ENCODE data around the gene CDH7.

The CDH7 gene

DNA sequence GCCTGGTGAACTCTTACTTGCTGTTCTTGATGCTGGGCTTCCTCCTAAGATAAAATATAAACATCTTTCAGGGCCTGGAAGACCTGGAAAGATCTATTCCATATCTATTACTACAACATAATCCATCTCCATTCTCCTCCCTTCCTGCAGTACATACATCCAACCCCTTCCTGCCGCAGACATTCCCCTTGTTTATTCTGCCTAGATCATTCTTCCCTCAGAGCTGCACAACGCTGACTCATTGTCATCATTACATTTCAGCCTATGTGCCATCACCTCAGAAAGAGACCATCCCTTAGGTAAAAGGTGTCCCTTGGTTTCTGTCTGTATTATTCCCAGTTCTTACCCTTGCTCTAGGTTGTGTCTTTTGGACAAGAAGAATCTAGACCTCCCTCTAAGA lies 2.5 kb upstream of the CDH7 start:
- H3K27ac ChIP-seq, result no peak overlapping the region
- H3K4me2 ChIP-seq, result no peak overlapping the region
- no peak for TF ChIP-seq Cebpa-rat (IDR thresholded peaks at IDR 0.05)
- no peaks in the 10 kb centered on the region for H3K4me1 ChIP-seq
- H3K36me3 ChIP-seq, result no peaks in the 10 kb centered on the region
- peaks cover 22% of the 10 kb centered on the region for H3K9me3 ChIP-seq
- H3K9ac ChIP-seq, result no peak overlapping the region
- no peak overlapping the region for H3K4me3 ChIP-seq
- H3K27me3 ChIP-seq, result no peaks in the 10 kb centered on the region
- H4K20me1 ChIP-seq, result no peaks in the 10 kb centered on the region

DNA sequence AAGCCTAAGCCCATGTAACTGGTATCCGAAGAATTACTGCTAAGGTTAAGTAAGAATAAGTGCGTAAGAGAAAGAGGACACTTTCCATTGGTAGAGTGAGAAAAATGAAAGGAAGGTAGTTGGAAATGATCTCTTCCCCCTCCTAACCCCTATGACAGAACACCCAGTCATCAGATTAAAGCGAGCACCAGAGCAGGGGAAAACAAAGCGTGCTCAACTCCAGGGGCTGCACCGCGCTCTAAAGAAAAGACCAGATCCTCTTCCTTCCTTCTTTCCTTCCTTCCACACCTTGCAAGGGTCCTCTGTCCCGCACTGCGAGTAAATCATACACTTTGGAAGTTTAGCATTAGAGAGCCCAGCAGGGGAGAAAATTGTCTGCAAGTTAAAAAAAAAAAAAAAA lies 971 bp upstream of the CDH7 start:
- no peaks in the 10 kb centered on the region for H3K27me3 ChIP-seq
- H3K9ac ChIP-seq, result no peak overlapping the region
- H3K36me3 ChIP-seq, result no peaks in the 10 kb centered on the region
- H4K20me1 ChIP-seq, result no peaks in the 10 kb centered on the region
- H3K27ac ChIP-seq, result no peak overlapping the region
- no peak for TF ChIP-seq Cebpa-rat (IDR thresholded peaks at IDR 0.05)
- H3K4me3 ChIP-seq, result no peak overlapping the region
- H3K9me3 ChIP-seq, result peaks cover 22% of the 10 kb centered on the region
- H3K4me1 ChIP-seq, result no peaks in the 10 kb centered on the region
- H3K4me2 ChIP-seq, result no peak overlapping the region

GRCh38 chr18:65751155-65752085 lies 608 bp downstream of the CDH7 start:
- H3K27ac ChIP-seq, result no peak overlapping the region
- H4K20me1 ChIP-seq, result no peaks in the 10 kb centered on the region
- H3K27me3 ChIP-seq, result no peaks in the 10 kb centered on the region
- H3K9me3 ChIP-seq, result peaks cover 22% of the 10 kb centered on the region
- no peak overlapping the region for H3K4me2 ChIP-seq
- H3K4me1 ChIP-seq, result no peaks in the 10 kb centered on the region
- TF ChIP-seq Cebpa-rat (IDR thresholded peaks at IDR 0.05), result no peak
- no peak overlapping the region for H3K4me3 ChIP-seq
- H3K36me3 ChIP-seq, result no peaks in the 10 kb centered on the region
- H3K9ac ChIP-seq, result no peak overlapping the region

DNA sequence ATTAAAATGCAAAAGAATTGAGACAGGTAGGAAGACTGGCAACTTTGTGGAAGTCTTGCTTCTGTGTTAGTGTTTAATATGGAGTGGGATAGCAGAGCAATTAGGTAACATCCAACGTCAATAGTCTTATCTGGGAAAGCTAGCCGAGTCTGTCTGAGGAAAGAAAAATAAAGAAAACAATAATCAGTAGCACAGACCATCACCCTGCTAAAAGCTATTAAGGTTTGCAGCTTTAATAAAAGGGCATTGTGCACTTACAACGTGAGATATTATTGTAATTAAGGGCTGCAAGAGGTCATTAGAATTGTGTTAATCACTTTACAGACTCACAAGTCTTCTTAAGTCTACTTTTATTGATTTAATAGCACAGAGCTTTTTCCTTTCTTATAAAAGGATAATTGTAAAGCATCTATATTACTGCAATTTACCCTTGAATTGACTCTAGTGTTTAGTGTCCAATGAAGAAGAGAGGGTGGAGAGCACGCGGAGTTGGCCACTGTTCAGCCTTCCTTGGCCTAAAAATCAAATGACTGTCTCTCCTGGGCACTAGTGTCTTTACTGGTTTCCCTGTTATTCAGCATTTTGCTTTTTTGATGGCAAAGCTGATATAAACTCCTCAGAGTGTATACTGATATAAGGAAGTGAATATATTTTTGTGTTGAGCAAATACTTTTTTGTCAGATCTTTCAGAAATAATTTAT lies 2.0 kb downstream of the CDH7 start:
- no peak overlapping the region for H3K27ac ChIP-seq
- H3K36me3 ChIP-seq, result no peaks in the 10 kb centered on the region
- no peaks in the 10 kb centered on the region for H3K27me3 ChIP-seq
- H4K20me1 ChIP-seq, result no peaks in the 10 kb centered on the region
- peaks cover 22% of the 10 kb centered on the region for H3K9me3 ChIP-seq
- no peak for TF ChIP-seq Cebpa-rat (IDR thresholded peaks at IDR 0.05)
- no peak overlapping the region for H3K4me3 ChIP-seq
- H3K4me1 ChIP-seq, result no peaks in the 10 kb centered on the region
- H3K4me2 ChIP-seq, result no peak overlapping the region
- H3K9ac ChIP-seq, result no peak overlapping the region

GRCh38 chr18:65753520-65753919 lies 2.7 kb downstream of the CDH7 start:
- H3K9ac ChIP-seq, result no peak overlapping the region
- no peak overlapping the region for H3K4me3 ChIP-seq
- H3K27ac ChIP-seq, result no peak overlapping the region
- no peaks in the 10 kb centered on the region for H3K27me3 ChIP-seq
- H4K20me1 ChIP-seq, result no peaks in the 10 kb centered on the region
- H3K4me1 ChIP-seq, result no peaks in the 10 kb centered on the region
- no peak overlapping the region for H3K4me2 ChIP-seq
- peaks cover 22% of the 10 kb centered on the region for H3K9me3 ChIP-seq
- no peaks in the 10 kb centered on the region for H3K36me3 ChIP-seq
- no peak for TF ChIP-seq Cebpa-rat (IDR thresholded peaks at IDR 0.05)

GRCh38 chr18:65754121-65754520 lies 3.3 kb downstream of the CDH7 start:
- TF ChIP-seq Cebpa-rat (IDR thresholded peaks at IDR 0.05), result no peak
- Histone ChIP-seq H3K4me2 (no peak overlapping the region), H4K20me1 (no peaks in the 10 kb centered on the region), H3K4me1 (no peaks in the 10 kb centered on the region), H3K9ac (no peak overlapping the region), H3K27ac (no peak overlapping the region), H3K27me3 (no peaks in the 10 kb centered on the region), H3K9me3 (peaks cover 22% of the 10 kb centered on the region), H3K36me3 (no peaks in the 10 kb centered on the region), H3K4me3 (no peak overlapping the region)

- Histone ChIP-seq H3K27me3 (no peaks in the 10 kb centered on the region), H3K4me3 (no peak overlapping the region), H3K9ac (no peak overlapping the region), H3K27ac (no peak overlapping the region), H3K9me3 (peaks cover 12% of the 10 kb centered on the region), H3K4me2 (no peak overlapping the region), H3K4me1 (no peaks in the 10 kb centered on the region), H4K20me1 (no peaks in the 10 kb centered on the region), H3K36me3 (no peaks in the 10 kb centered on the region)
- no peak for TF ChIP-seq Cebpa-rat (IDR thresholded peaks at IDR 0.05)
Observed at GRCh38 chr18:65755616-65756015, 4.8 kb downstream of the CDH7 start.

- Histone ChIP-seq H3K4me2 (no peak overlapping the region), H3K36me3 (no peaks in the 10 kb centered on the region)
Observed at GRCh38 chr18:65760457-65760856, 9.6 kb downstream of the CDH7 start.

DNA sequence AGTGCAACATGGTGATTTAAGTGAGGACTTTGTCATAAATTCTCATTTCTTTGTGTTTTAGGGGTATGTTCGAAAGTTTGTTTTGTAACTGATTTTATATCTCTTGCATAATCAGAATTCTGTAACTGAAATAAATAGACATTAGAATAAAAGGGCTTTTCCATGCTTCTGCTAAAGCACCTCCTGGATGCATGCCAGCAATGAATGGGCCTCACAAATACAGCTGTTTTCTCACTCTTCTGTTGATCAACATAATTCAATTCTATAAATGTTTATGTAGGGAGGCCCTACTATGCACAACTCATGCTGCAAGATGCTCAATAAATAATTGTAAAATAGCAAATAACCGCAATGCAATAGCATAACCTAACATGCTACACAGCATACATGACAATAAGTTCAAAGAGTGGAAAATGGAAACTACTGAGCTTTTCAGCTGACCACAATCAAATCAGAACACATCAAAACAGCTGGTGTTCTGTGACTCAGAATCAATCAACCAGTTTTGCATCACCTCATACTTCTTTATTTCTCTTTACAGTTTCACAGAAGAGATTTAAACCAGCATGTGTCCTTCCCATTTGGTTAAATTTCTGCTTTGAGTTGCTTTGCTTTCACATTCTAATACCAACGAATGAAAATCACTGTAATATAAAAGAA lies 11.0 kb downstream of the CDH7 start:
- no peak overlapping the region for H3K27ac ChIP-seq
- H3K4me2 ChIP-seq, result no peak overlapping the region
- H3K9ac ChIP-seq, result no peak overlapping the region
- no peak for TF ChIP-seq Cebpa-rat (IDR thresholded peaks at IDR 0.05)
- no peaks in the 10 kb centered on the region for H3K9me3 ChIP-seq
- H3K27me3 ChIP-seq, result no peaks in the 10 kb centered on the region
- H4K20me1 ChIP-seq, result no peaks in the 10 kb centered on the region
- no peaks in the 10 kb centered on the region for H3K36me3 ChIP-seq
- no peak overlapping the region for H3K4me3 ChIP-seq
- H3K4me1 ChIP-seq, result no peaks in the 10 kb centered on the region

More at GRCh38 chr18:65760457-65760856, 9.6 kb downstream of the CDH7 start:
- Histone ChIP-seq H3K9ac (no peak overlapping the region), H3K27ac (no peak overlapping the region), H3K27me3 (no peaks in the 10 kb centered on the region), H3K4me3 (no peak overlapping the region), H4K20me1 (no peaks in the 10 kb centered on the region), H3K4me1 (no peaks in the 10 kb centered on the region), H3K9me3 (no peaks in the 10 kb centered on the region)
- no peak for TF ChIP-seq Cebpa-rat (IDR thresholded peaks at IDR 0.05)

- no peaks in the 10 kb centered on the region for H3K9me3 ChIP-seq
- no peak for TF ChIP-seq Cebpa-rat (IDR thresholded peaks at IDR 0.05)
- no peak overlapping the region for H3K27ac ChIP-seq
- H3K4me2 ChIP-seq, result no peak overlapping the region
- H3K36me3 ChIP-seq, result no peaks in the 10 kb centered on the region
- H3K4me1 ChIP-seq, result no peaks in the 10 kb centered on the region
- H3K27me3 ChIP-seq, result no peaks in the 10 kb centered on the region
- no peaks in the 10 kb centered on the region for H4K20me1 ChIP-seq
- no peak overlapping the region for H3K9ac ChIP-seq
- H3K4me3 ChIP-seq, result no peak overlapping the region
Observed at GRCh38 chr18:65762556-65762955, 11.7 kb downstream of the CDH7 start.

Measured in BLaER1 (cell line).